Panc1 (cell line): ENCODE results near the gene AIF1.

ENCODE experiments used
- POLR2AphosphoS5 ChIP-seq: IDR thresholded peaks from 2 replicates; pipeline ENCODE4 v1.6.1; 2012; ENCODE audit warnings: mild to moderate bottlenecking, low read depth, low read length, moderate library complexity
- REST ChIP-seq, 2 experiments: IDR thresholded peaks; 2 replicates each; pipeline ENCODE4 v1.6.1; 2011 to 2012; ENCODE audit warnings: low read depth in 2 of 2, control low read depth in 1 of 2, low read length in 1 of 2, mild to moderate bottlenecking in 1 of 2, moderate library complexity in 1 of 2; ENCODE audit not compliant: insufficient read depth in 1 of 2
- TF ChIP-seq, protein P1 (sequence below): fragments of 450-650 bp; IDR thresholded peaks from 2 replicates; pipeline ENCODE4 v1.5.1; 2017; ENCODE audit warnings: mild to moderate bottlenecking

DNA sequence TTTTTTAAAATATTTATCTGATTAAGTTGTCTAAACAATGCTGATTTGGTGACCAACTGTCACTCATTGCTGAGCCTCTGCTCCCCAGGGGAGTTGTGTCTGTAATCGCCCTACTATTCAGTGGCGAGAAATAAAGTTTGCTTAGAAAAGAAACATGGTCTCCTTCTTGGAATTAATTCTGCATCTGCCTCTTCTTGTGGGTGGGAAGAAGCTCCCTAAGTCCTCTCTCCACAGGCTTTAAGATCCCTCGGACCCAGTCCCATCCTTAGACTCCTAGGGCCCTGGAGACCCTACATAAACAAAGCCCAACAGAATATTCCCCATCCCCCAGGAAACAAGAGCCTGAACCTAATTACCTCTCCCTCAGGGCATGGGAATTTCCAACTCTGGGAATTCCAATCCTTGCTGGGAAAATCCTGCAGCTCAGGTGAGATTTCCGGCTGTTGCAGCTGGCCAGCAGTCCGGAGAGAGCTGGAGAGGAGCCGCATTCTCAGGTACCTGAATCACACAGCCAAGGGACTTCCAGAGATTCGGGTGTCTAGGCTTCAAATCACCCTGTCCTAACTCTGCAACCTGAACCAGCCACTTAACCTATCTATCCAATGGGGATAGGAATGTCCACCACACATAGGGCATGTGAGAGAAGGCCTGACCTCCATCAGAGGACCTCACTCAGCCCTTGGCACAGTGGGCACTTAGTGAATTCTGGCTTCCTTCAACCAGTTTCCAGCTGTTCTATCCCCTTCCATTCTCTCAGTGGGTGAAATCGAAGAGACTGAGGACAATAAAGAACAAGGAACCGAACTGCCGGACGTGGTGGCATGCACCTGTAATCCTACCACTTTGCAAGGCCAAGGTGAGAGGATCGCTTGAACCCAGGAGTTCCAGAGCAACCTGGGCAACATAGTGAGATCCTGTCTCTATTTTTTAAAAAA is 36.6 kb upstream of the AIF1 start:
- TF ChIP-seq POLR2AphosphoS5: no peak
- TF ChIP-seq REST (IDR thresholded peaks at IDR 0.05; ENCODE audit: insufficient read depth in 1 of 2, low read depth in 2 of 2, low read length in 1 of 2): peak; percentile 50 to 53; a peak in 1 of 4 replicates
- TF ChIP-seq, protein P1, sequence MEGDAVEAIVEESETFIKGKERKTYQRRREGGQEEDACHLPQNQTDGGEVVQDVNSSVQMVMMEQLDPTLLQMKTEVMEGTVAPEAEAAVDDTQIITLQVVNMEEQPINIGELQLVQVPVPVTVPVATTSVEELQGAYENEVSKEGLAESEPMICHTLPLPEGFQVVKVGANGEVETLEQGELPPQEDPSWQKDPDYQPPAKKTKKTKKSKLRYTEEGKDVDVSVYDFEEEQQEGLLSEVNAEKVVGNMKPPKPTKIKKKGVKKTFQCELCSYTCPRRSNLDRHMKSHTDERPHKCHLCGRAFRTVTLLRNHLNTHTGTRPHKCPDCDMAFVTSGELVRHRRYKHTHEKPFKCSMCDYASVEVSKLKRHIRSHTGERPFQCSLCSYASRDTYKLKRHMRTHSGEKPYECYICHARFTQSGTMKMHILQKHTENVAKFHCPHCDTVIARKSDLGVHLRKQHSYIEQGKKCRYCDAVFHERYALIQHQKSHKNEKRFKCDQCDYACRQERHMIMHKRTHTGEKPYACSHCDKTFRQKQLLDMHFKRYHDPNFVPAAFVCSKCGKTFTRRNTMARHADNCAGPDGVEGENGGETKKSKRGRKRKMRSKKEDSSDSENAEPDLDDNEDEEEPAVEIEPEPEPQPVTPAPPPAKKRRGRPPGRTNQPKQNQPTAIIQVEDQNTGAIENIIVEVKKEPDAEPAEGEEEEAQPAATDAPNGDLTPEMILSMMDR: no peak
